Tibial nerve (tissue), 3 donors: Measurements from ENCODE around the gene TRIM13.

Source experiments
- CTCF ChIP-seq, 5 experiments: fragments of 200-600 bp in 3 of 5; fragments of 450-650 bp in 2 of 5; sonication (generic) in 3 of 5; IDR thresholded peaks; one replicate each; pipeline ENCODE4 v1.5.1; 2016 to 2019; ENCODE audit warnings: antibody characterized with exemption in 5 of 5, mild to moderate bottlenecking in 3 of 5, moderate library complexity in 2 of 5
- POLR2A ChIP-seq, 2 donors: fragments of 450-650 bp; IDR thresholded peaks; one replicate each; pipeline ENCODE4 v1.6.1; 2017; ENCODE audit warnings: antibody characterized with exemption in 2 of 2, mild to moderate bottlenecking in 2 of 2, moderate library complexity in 2 of 2

- TF ChIP-seq CTCF (IDR thresholded peaks at IDR 0.05) (no peak), POLR2A (IDR thresholded peaks at IDR 0.05) (no peak)
These were observed 19.6 kb downstream of the TRIM13 start for GRCh38 chr13:50016444-50016843.
